NCI-H460 (cell line): ENCODE measurements around the gene SLC26A3. TPM values are rescaled to one million over a fixed set of nuclear protein-coding genes. Genes with fewer than 3 reads are reported as not detected.
"Not testable (repeated sequence)": the region's sequence is repeated elsewhere in the genome, so short reads cannot be mapped to it uniquely, and the experiment has no call there.

Source experiments
- DNase-seq: peaks from one replicate; pipeline ENCODE4 v3.0.0-alpha.2; 2016; ENCODE audit warnings: low read depth; ENCODE audit errors: extremely low read depth
- polyA plus RNA-seq: library from polyadenylated mRNA; depleted of rRNA; stranded (reverse); fragments of >200 nt; gene quantifications from 2 replicates; pipeline ENCODE4 v1.2.3, GENCODE V29; 2014; cell fraction: nucleus; rRNA removed
- total RNA-seq: library from RNA; depleted of rRNA; stranded (reverse); fragments of >200 nt; shearing (Covaris generic); gene quantifications from 2 replicates; pipeline ENCODE4 v1.2.3, GENCODE V29; 2014; rRNA removed

Gene SLC26A3
- not detected in 2 replicates for total RNA-seq
- polyA plus RNA-seq = not detected in 2 replicates

DNA sequence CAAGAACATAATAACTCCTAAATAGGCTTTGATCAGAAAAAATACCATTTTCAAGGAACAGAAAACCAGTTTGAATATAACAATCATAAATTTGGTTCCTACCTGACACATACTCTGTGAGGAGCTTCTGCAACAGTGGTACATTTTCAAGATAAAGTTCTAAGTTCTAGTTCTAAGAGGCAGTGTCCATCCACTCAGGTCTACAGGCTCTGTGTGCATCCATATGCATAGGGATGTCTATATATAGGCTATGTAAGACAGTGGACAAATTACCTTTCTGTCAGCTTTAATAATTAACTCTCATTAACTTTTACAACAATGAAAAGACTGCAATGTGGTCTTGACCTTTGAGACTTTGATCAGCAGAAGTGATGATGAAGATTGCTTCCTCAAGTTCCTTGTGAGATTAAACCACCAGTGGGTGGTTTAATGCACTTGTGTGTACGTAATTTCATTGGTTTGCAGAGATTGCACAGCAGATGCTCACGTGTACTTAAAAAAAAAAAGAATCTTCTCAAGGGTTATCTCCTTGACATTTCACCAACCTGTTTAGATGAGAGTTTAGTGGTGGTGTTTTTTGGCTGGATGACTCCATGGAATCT lies at the start of gene SLC26A3:
Gene SLC26A3 (minus strand): TSS at position 215 of the 602 bp plus-strand sequence. CDS start 8,714 bp downstream, outside the sequence.
- DNase-seq = no peak

DNA sequence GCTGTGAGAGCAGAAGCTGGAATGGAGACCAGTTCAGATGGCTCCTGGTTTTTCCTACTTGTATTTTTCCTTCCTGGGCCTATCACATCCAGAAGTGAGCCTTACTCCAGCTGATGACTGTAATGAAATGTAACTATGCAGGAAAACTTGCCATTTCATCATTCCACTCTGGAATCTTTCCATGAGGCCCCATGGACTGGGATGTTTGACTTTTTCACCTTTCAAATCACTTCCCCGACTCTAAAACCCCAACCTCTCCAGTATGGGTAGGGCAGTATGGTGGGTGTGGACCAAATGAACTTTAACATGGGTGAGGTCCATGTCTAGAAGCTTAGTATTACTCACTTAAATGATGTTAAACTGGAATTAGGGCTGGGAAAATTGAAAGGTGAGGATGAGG lies 47.6 kb upstream of the SLC26A3 start:
- DNase-seq = no peak

DNA sequence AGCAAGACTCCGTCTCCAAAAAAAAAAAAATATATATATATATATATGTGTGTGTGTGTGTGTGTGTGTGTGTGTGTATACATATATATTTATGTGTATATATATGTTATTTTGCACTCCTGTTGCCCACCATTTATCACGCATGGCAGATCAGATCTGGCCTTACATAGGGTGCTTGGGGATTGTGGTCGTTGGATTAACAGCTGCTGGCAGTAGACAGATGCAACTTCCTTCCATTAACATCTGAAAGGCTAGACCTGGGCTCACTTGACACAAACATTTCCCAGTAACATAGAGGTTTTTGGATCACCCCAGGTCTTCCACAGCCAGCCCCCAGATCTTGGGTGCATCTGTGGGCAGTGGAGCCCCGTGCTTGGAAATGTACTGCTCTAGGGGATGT lies 47.2 kb upstream of the SLC26A3 start:
- no peak for DNase-seq

DNA sequence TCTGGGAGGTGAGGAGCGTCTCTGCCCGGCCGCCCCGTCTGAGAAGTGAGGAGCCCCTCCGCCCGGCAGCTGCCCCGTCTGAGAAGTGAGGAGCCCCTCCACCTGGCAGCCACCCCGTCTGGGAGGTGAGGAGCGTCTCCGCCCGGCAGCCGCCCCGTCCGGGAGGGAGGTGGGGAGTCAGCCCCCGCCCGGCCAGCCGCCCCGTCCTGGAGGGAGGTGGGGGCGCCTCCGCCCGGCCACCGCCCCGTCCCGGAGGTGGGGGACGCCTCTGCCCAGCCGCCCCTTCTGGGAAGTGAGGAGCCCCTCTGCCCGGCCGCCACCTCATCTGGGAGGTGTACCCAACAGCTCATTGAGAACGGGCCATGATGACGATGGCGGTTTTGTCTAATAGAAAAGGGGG lies 45.2 kb upstream of the SLC26A3 start:
- not testable (repeated sequence) for DNase-seq

DNA sequence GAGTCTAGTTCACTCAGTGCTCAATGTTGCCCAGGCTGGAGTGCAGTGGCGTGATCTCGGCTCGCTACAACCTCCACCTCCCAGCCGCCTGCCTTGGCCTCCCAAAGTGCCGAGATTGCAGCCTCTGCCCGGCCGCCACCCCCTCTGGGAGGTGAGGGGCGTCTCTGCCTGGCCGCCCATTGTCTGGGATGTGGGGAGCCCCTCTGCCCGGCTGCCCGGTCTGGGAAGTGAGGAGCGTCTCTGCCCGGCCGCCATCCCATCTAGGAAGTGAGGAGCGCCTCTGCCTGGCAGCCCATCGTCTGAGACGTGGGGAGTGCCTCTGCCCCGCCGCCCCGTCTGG lies 44.8 kb upstream of the SLC26A3 start:
- DNase-seq = not testable (repeated sequence)

DNA sequence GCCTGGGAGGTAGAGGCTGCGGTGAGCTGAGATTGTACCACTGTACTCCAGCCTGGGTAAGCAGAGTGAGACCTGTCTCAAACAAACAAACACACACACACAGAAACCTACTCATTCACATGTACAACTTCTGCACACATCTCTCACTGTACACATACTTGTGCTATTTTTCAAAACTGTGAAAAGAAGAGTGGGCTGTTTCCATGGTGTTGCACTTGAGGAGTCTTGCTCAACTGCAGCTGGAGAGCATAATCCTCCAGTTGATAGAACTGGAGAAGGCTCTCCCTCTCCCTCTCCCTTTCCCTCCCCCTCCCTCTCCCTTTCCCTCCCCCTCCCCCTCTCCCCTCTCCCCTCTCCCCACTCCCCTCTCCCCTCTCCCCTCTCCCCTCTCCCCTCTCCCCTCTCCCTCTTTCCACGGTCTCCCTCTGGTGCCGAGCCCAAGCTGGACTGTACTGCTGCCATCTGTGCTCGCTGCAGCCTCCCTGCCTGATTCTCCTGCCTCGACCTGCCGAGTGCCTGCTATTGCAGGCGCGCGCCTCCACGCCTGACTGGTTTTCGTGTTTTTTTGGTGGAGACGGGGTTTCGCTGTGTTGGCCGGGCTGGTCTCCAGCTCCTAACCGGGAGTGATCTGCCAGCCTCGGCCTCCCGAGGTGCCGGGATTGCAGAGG lies 44.3 kb upstream of the SLC26A3 start:
- DNase-seq = no peak

DNA sequence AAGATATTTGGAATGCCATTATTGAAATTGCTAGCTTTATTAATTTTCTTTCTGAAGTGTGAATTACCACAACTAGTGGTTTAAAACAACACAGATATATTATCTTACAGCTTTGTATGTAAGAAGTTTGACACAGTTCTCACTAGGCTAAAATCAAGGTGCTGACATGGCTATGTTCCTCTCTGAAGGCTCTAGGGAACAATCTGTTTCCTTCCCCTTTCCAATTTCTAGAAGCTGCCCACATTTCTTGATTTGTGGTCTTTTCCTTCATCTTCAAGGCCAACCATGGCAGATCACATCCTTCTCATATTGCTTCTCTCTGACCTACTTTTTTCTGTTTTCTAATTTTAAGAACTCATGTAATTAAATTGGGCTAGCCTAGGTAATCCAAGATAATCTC lies 43.3 kb upstream of the SLC26A3 start:
- DNase-seq = no peak

DNA sequence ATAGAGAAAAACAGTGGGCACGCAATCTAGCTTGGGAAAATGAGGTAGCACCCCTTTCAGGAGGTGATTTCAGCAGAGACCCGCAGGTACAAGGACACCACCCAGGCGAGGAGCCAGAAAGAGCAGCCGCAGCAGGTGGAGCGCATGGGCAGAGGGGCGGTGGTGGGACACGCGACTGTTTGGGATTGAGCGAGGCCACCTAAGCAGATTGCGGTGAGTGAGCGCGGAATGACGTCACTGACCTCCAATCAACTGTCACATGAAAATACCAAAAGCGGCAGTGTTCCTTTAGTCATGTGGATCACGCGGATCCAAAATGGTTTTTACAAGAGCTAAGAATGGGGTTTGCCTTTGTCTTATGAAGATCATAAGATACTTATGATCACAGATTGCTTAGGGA lies 40.2 kb upstream of the SLC26A3 start:
- DNase-seq = no peak

DNA sequence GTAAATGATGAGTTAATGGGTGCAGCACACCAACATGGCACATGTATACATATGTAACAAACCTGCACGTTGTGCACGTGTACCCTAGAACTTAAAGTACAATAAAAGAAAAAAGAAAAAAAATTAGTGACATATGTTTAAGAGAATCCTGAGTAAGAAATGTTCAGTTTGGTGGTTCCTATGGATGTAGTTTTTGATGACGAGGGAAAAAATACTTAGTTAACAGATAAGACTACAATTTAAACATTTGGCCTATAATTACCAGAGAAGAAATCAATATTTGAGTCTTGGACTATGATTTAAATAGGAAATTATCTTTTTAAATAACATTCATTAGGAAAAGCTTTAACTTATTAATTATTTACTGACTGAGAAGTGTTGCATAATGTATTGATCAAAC lies 39.2 kb upstream of the SLC26A3 start:
- no peak for DNase-seq

DNA sequence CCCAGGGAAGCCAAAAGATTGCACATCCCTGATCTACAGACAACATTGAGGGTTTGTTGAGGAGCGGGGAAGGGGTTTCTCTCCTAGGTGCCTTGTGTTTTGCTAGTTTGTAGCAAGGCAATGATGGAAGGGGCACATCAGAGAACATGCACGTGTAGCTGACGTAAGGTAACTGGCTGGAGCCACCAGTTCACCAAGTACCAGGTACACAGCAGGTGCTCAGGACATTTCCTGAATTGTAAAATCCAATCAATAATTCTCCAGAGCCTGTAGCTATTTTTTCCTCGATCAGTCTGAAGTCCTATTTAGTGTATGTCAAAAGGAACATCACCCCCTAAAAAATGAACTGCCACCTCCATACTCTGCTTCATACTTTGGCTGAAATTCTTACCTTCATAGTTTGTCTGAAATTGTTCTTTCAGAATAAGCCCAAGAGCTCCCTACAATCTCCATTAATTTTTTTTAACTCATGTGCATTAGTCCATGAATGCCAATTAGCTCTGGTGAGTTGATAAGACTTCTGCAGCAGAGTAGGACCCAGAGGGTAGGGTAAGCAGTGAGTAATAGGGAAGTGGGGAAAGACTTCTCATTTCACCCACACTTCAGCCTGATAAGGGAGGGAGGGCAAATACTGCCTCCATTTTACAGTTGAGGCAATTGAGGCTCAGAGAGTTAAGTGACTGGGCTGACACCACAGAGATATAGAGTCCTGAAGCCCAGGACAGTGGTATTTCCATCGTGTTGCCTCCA lies 36.0 kb upstream of the SLC26A3 start:
- no peak for DNase-seq

DNA sequence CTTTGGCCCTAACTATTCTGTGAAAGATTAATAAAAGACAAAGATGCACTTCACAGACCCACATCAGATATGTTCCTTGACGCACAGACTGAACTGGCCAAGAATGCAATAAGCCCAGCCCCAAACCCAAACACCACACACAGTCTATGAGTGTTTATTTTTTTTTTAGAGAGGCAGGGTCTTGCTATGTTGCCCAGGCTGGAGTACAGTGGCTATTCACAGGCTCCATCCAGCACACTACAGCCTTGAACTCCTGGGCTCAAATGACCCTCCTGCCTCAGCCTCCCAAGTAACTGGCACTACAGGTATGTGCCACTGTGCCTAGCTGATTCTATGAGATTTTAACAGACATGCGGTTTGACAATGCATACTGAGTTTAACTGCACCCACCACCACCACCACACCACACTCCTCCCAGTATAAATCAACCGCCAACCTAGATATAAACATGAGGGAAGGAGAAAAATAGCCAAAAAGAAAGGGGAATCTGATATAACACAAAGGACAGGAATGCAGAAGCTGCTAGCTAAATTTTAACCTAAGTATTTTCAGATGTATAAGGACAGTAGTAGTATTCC lies 35.1 kb upstream of the SLC26A3 start:
- DNase-seq = no peak

DNA sequence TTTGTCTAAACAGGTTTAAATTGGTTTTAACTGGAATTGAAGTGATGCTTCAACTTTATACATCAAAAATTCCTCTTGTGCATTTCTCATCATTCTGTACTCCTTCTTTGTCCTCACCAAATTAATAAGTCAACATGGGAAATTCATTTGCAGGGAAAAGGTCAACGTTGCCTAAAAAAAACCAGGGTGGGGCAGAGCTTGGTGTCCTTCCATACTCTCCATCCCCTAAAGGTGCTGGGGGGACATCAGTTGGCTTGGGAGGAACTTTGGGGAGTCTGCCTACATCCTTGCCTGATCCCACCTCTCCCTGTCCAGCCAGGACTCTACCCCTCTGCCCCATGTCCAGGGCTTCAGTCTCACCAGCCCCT lies 34.1 kb upstream of the SLC26A3 start:
- no peak for DNase-seq

DNA sequence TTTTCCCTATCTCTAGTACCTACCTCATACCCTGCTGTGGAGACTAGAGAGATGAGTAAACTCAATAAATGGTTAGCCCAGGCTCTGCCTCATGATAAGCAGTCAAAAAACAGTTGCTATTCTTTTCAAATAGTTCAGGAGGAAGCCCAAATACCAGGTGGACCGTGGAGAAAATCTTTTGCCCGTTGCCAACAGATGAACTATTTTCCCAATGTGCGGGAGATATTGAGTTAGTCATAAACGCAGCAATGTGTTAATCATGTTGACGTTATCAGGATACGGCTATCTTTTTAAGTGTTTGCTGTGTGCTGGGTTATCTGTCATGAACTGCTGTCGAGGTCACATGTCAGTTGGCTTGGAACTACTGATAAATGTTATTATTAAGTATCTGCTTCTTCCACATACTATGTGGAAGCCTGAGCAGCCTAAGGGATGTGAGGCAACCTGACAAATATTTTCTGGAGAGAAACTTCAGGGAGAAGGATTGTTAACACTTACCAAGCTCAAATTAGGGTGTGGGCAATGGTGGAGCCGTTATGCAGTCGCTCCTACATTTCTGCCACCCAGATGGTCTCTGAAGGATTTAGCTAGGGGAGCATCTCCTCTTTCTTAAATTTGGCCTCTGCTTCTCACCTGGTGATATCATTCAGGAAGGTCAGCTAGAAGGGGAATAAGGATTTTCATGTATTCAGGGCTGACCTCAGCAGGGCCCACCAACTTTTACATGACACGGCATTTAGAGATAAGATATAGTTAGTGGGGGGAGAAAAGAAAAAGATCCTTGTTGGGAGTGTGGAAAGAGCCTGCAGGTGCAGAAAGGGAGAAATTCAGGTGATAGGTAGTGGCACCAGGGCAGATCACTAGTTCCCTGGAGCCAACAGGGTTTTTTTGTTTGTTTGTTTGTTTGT lies 33.5 kb upstream of the SLC26A3 start:
- no peak for DNase-seq

DNA sequence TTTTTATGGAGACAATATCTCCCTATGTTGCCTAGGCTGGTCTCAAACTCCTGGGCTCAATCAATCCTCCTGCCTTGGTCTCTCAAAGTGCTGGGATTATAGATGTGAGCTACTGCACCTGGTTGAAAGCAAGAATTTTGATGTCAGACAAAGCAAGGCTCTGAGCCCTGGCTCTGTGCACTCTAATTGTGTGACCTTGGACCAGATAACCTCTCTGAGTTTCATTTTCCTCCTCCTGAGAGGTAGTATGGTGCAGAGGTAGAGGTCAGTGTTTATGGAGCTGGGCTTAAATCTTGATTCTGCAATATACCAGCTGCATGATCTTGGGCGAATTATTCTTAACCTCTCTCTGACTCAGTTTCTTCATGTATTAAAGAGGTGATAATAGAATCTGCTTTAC lies 31.4 kb upstream of the SLC26A3 start:
- DNase-seq = no peak

DNA sequence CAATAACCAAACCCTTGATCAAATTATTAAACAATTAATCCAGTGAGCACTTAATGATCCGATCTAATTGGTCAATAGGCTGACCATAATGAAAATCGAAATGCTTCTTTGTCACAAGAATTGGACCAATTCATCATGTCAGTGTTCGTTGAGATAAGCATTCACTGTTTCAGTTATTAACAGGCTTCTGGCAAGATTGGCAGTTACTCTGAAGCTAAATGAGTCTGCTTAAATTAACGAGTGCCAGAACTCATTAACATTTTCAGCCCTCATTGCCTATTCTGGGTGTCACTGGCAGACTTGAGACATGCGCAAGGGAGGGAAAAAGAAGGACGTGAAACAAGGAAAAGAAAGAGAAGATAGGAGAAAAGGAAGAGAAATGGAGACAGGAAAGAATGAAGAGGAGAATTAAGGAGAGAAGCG lies 30.7 kb upstream of the SLC26A3 start:
- DNase-seq = no peak

DNA sequence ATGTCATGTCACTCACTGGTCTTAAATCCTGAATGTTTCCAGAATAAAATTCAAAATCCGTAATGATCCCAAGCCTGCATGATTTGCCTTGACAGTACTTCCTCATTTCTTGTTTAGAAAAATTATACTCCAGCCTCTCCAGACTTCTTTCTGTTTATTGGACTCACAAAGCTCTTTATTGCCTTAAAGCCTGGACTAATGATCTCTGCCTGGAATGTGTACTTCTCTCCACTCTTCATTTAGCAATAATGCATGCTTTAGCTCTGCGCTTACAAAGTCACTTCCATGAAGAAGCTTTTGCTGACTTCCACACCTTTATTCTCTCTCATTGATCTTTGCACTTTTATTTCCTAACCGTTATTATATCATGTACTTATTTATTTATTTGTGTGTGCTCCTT lies 27.4 kb upstream of the SLC26A3 start:
- no peak for DNase-seq

DNA sequence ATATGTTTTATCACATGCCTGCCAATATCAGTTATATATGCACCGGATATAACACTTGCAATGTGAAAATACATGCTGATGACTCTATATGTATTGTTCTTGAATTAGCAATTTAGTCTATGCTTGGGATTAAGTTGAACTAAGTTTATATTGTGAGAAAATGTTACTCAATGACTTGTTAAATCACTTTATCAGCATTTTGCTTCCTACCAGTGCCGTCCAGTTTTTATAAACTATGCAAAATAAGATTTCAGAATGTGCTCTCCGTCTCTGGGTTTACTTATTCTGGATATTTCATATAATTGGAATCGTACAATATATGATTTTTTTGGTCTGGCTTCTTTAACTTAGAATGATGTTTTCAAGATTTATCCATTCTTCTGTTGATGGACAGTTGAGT lies 25.5 kb upstream of the SLC26A3 start:
- DNase-seq = no peak

DNA sequence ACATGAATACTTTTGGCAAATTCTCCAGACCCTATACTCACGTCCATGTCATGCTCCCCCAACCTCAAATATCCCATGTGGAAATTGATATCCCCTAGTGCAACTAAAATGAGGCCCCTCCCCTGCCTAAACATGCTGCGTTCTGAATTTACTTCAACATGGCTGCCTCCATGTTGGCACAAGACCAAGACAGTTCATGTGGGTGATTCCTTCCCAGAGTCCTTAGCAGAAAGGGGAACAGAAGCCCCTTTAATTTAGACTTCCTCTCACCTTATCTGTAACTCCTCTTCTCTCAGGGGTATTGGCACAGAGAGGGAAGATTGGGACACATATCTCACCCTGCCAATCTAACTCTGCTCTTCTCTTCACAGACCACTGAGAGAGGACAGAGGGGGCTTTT lies 24.5 kb upstream of the SLC26A3 start:
- no peak for DNase-seq

DNA sequence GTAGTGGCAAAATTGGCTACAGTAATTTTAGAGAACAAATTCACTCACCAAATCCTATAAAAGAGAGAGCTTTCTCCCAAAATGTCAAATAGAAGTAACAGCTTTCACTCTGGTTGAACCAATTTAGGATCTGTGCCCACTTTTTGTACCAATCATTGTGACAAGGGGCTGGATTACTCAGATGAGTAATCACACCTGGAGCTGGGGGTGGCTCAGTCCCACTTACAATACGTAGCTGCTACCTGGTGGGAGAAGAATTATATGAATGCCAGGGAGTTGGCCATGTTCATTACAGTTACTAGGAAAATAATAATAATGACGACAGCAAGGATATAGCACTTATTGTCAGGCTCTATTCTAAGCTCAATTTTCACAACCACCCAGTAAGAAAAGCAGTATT lies 23.4 kb upstream of the SLC26A3 start:
- no peak for DNase-seq

DNA sequence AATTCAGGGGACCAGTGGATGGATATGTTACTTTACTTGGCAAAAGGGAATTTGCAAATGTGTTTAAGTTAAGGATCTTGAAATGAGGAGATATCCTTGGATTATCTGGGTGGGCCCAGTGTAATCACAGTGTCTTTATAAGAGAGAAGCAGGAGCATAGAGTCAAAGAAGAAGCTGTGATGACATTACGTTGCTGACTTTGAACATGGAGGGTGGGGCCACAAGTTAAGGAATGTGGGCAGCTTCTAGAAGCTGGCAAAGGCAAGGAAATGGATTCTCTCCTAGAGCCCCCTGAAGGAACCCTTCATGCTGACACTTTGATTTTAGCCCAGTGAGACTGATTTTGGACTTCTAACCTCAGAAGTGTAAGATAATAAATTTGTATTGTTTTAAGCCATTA lies 21.8 kb upstream of the SLC26A3 start:
- DNase-seq = no peak

DNA sequence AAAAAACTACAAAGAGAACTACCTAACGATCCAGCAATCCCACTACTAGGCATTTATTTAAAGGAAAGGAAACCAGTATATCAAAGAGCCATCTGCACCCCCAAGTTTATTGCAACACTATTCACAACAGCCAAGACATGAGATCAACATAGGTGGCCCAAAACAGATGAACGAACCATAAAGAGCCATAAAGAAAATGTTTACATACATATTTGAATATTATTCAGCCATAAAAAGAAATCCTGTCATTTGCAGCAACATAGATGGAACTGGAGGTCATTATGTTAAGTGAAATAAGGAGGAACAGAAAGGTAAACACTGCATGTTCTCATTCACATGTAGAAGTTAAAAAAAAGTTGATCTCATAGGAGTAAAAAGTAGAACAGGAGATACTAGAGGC lies 15.6 kb upstream of the SLC26A3 start:
- DNase-seq = no peak
